IMR-90 (cell line): ENCODE data around the gene ALPI. TPM values are rescaled to one million over a fixed set of nuclear protein-coding genes. Genes with fewer than 3 reads are reported as not detected.

Experiments
- ATAC-seq: fragments of 200-7000 bp; cut with Tn5 transposase; 2 replicates; pipeline ENCODE4 v1.9.1; 2020; ENCODE audit warnings: low read depth, mild to moderate bottlenecking, moderate library complexity
- BruUV-seq: library from RNA; stranded (reverse); fragments of 400-500 nt; replicated peaks from 2 replicates; lab custom pipeline; 2021; lab: Mats Ljungman, UMichigan
- CTCF ChIA-PET: fragments of 300-600 bp; formaldehyde crosslinking; extraction: SDS; loops from one replicate; lab custom pipeline; 2021; ENCODE audit warnings: antibody characterized with exemption; lab: Yijun Ruan, JAX
- POLR2A ChIA-PET: fragments of 300-600 bp; sonication (Branson Sonifier 250); formaldehyde crosslinking; loops from one replicate; lab custom pipeline; 2022; ENCODE audit warnings: antibody characterized with exemption; ENCODE audit not compliant: unreplicated experiment; lab: Charles Lee
- DNase-seq: peaks from one replicate; pipeline ENCODE4 v3.0.0; 2013
- H2AFZ ChIP-seq: replicated peaks from 2 replicates; pipeline ENCODE3; 2013; ENCODE audit warnings: low read length, mild to moderate bottlenecking; ENCODE audit not compliant: poor library complexity
- H2AK5ac ChIP-seq: 2 replicates; pipeline ENCODE4 v1.6.1; 2013; ENCODE audit warnings: low read depth, low read length, inconsistent platforms
- H2AK9ac ChIP-seq: replicated peaks from 2 replicates; pipeline ENCODE3; 2013; ENCODE audit warnings: mild to moderate bottlenecking, low read depth, low read length, moderate library complexity; ENCODE audit not compliant: poor library complexity
- H2BK120ac ChIP-seq: 2 replicates; pipeline ENCODE4 v1.6.1; 2013; ENCODE audit warnings: low read depth, low read length, inconsistent platforms
- H2BK15ac ChIP-seq: 3 replicates; pipeline ENCODE4 v1.6.1; 2013; ENCODE audit warnings: low read depth, low read length, inconsistent platforms
- H2BK20ac ChIP-seq: 2 replicates; pipeline ENCODE4 v1.6.1; 2013; ENCODE audit warnings: low read depth, mild to moderate bottlenecking, inconsistent platforms, low read length, moderate library complexity
- H2BK5ac ChIP-seq: 2 replicates; pipeline ENCODE4 v1.6.1; 2013; ENCODE audit warnings: mild to moderate bottlenecking, low read depth, low read length, inconsistent platforms; ENCODE audit not compliant: poor library complexity, severe bottlenecking
- H3K14ac ChIP-seq: replicated peaks from 2 replicates; pipeline ENCODE4 v1.6.1; 2013; ENCODE audit warnings: low read depth, low read length, inconsistent platforms
- H3K18ac ChIP-seq: 2 replicates; pipeline ENCODE4 v1.6.1; 2013; ENCODE audit warnings: low read depth, low read length, control low read depth
- H3K23ac ChIP-seq: 2 replicates; pipeline ENCODE4 v1.6.1; 2013; ENCODE audit warnings: low read depth, low read length, inconsistent platforms
- H3K27ac ChIP-seq: 2 replicates; pipeline ENCODE4 v1.5.1; 2013; ENCODE audit warnings: mild to moderate bottlenecking, control low read depth, low read length; ENCODE audit not compliant: insufficient read depth
- H3K27me3 ChIP-seq: 2 replicates; pipeline ENCODE4 v1.6.1; 2013; ENCODE audit warnings: low read length; ENCODE audit not compliant: control insufficient read depth, insufficient read depth
- H3K36me3 ChIP-seq: 2 replicates; pipeline ENCODE4 v1.6.1; 2013; ENCODE audit warnings: low read length, mixed read lengths; ENCODE audit not compliant: control insufficient read depth, insufficient read depth
- H3K4ac ChIP-seq: 2 replicates; pipeline ENCODE4 v1.6.1; 2013; ENCODE audit warnings: low read depth, low read length, inconsistent platforms
- H3K4me1 ChIP-seq: 2 replicates; pipeline ENCODE4 v1.6.1; 2013; ENCODE audit warnings: low read length, mixed read lengths; ENCODE audit not compliant: control insufficient read depth, insufficient read depth
- H3K4me2 ChIP-seq: 2 replicates; pipeline ENCODE4 v1.6.1; 2013; ENCODE audit warnings: low read depth, mild to moderate bottlenecking, control low read depth, low read length, moderate library complexity
- H3K4me3 ChIP-seq: 2 replicates; pipeline ENCODE4 v1.5.1; 2013; ENCODE audit warnings: low read depth, mild to moderate bottlenecking, control low read depth, low read length, moderate library complexity; ENCODE audit not compliant: insufficient read depth
- H3K56ac ChIP-seq: 2 replicates; pipeline ENCODE4 v1.6.1; 2013; ENCODE audit warnings: low read length, inconsistent platforms; ENCODE audit not compliant: insufficient read depth; ENCODE audit errors: extremely low read depth
- H3K79me1 ChIP-seq, 2 experiments: 2 replicates each; pipeline ENCODE4 v1.6.1; 2013; ENCODE audit warnings: low read length in 2 of 2, inconsistent platforms in 1 of 2, low read depth in 1 of 2
- H3K9ac ChIP-seq: 2 replicates; pipeline ENCODE4 v1.6.1; 2013; ENCODE audit warnings: low read depth, low read length, control low read depth
- H3K9me1 ChIP-seq: 2 replicates; pipeline ENCODE4 v1.6.1; 2013; ENCODE audit warnings: low read length, inconsistent platforms; ENCODE audit not compliant: insufficient read depth
- H3K9me3 ChIP-seq: 2 replicates; pipeline ENCODE4 v1.6.1; 2013; ENCODE audit warnings: low read length; ENCODE audit not compliant: control insufficient read depth, insufficient read depth
- H4K20me1 ChIP-seq: 2 replicates; pipeline ENCODE4 v1.6.1; 2013; ENCODE audit warnings: low read length, inconsistent platforms; ENCODE audit not compliant: insufficient read depth
- H4K5ac ChIP-seq: 2 replicates; pipeline ENCODE4 v1.6.1; 2013; ENCODE audit warnings: mild to moderate bottlenecking, low read depth, low read length, control low read depth
- H4K8ac ChIP-seq, 2 experiments: 2 replicates each; pipeline ENCODE4 v1.6.1; 2013; ENCODE audit warnings: low read depth in 2 of 2, low read length in 2 of 2, control low read depth in 1 of 2, inconsistent platforms in 1 of 2
- H4K91ac ChIP-seq: 2 replicates; pipeline ENCODE4 v1.6.1; 2013; ENCODE audit warnings: low read depth, low read length, inconsistent platforms; ENCODE audit not compliant: insufficient read depth
- CEBPB ChIP-seq: IDR thresholded peaks from 2 replicates; pipeline ENCODE4 v1.6.1; 2012; ENCODE audit warnings: low read depth, low read length, improper control_type of control experiment
- CHD1 ChIP-seq: IDR thresholded peaks from 2 replicates; pipeline ENCODE4 v1.6.1; 2012; ENCODE audit warnings: low read depth, low read length, improper control_type of control experiment
- FOS ChIP-seq: fragments of 150-350 bp; IDR thresholded peaks from 2 replicates; pipeline ENCODE4 v1.6.1; 2016; ENCODE audit warnings: low read depth, low read length
- RAD21 ChIP-seq: IDR thresholded peaks from 2 replicates; pipeline ENCODE4 v1.6.1; 2012; ENCODE audit warnings: low read length, improper control_type of control experiment
- RFX5 ChIP-seq: IDR thresholded peaks from 2 replicates; pipeline ENCODE4 v1.8.0; 2012; ENCODE audit warnings: low read depth, mild to moderate bottlenecking, low read length, moderate library complexity
- WGBS, 2 experiments: methylation state at CpG; one replicate each; pipeline versions ENCODE4 v1.1.5 to v1.1.7; 2013; ENCODE audit warnings: missing lambda C conversion rate in 2 of 2; ENCODE audit not compliant: insufficient read length in 1 of 2; ENCODE audit errors: extremely low coverage in 2 of 2; 5-methylcytosine and 5-hydroxymethylcytosine counted together
- dilution Hi-C: fragments of 300-500 bp; cut with HindIII; formaldehyde crosslinking; loops from one replicate; pipeline ENCODE4 v1.14.3; 2018; ENCODE audit warnings: low sequenced_read_pairs; ENCODE audit not compliant: unreplicated experiment
- in situ Hi-C: fragments of 300-500 bp; cut with MboI; formaldehyde crosslinking; loops from 3 replicates; pipeline ENCODE4 v1.14.3; 2019; ENCODE audit warnings: low sequenced_read_pairs, inconsistent platforms, mixed read lengths
- intact Hi-C: fragments of 100-400 bp; cut with micrococcal nuclease; formaldehyde crosslinking; loops from 2 replicates; pipeline ENCODE4 v1.10.0; 2022
- polyA plus RNA-seq, 3 experiments: library from polyadenylated mRNA; depleted of rRNA; stranded (reverse); fragments of >200 nt; gene quantifications; 2 replicates each; pipeline ENCODE4 v1.2.3, GENCODE V29; 2012; ENCODE audit warnings: low replicate concordance in 1 of 3
- total RNA-seq: library from RNA; depleted of rRNA; stranded (reverse); fragments of >200 nt; gene quantifications from 2 replicates; pipeline ENCODE4 v1.2.3, GENCODE V29; 2012

Gene ALPI
- total and polyA plus RNA-seq, 2 of the 4 experiments (the other 2 are of a cell fraction): not detected

GRCh38 chr2:232435805-232436204 is 20.1 kb upstream of the ALPI start:
- Histone ChIP-seq H3K4me3 (no peak overlapping the region), H2AK5ac (no peak overlapping the region), H2AFZ (no peak overlapping the region), H3K56ac (no peak overlapping the region), H2BK15ac (no peak overlapping the region), H3K4me1 (no peaks in the 10 kb centered on the region), H3K9me1 (no peaks in the 10 kb centered on the region), H2AK9ac (no peak overlapping the region), H2BK20ac (no peak overlapping the region), H4K91ac (no peak overlapping the region), H2BK5ac (no peak overlapping the region), H4K20me1 (no peaks in the 10 kb centered on the region), H3K79me1 (no peaks in the 10 kb centered on the region), H3K27me3 (peaks cover 31% of the 10 kb centered on the region), H3K23ac (no peak overlapping the region), H2BK120ac (no peak overlapping the region), H4K8ac (no peak overlapping the region), H3K4ac (no peak overlapping the region), H3K36me3 (no peaks in the 10 kb centered on the region), H3K4me2 (no peak overlapping the region), H3K27ac (no peak overlapping the region), H3K14ac (no peak overlapping the region), H3K18ac (no peak overlapping the region), H3K9me3 (no peaks in the 10 kb centered on the region), H3K9ac (no peak overlapping the region), H4K5ac (no peak overlapping the region)
- POLR2A ChIA-PET: no interaction called here
- TF ChIP-seq FOS (no peak), RAD21 (no peak), RFX5 (no peak), CEBPB (no peak), CHD1 (no peak)
- DNase-seq: no peak
- dilution Hi-C loops: no loop called here
- no TSS peak for BruUV-seq
- CTCF ChIA-PET: no interaction called here
- in situ Hi-C loops: no loop called here
- WGBS, 2 experiments: 68% methylated on average over 4 of the region's 7 CpGs; no CpG with 5 or more reads in 1 of the 2 experiments
- intact Hi-C loops: no loop called here
- no peak for ATAC-seq
